NB4 (cell line): Measurements from ENCODE around the gene FOXD4L6.
"Not testable (repeated sequence)": the region's sequence is repeated elsewhere in the genome, so short reads cannot be mapped to it uniquely, and the experiment has no call there.

Experiments
- CTCF ChIP-seq: IDR thresholded peaks from one replicate; pipeline ENCODE4 v1.5.1; 2012; ENCODE audit warnings: low read depth, low read length
- MAX ChIP-seq: IDR thresholded peaks from 2 replicates; pipeline ENCODE4 v1.6.1; 2011; ENCODE audit warnings: low read depth, low read length
- MYC ChIP-seq: IDR thresholded peaks from 2 replicates; pipeline ENCODE4 v1.6.1; 2011; ENCODE audit warnings: low read depth, low read length
- POLR2A ChIP-seq: IDR thresholded peaks from 2 replicates; pipeline ENCODE4 v1.6.1; 2011; ENCODE audit warnings: mild to moderate bottlenecking; ENCODE audit not compliant: insufficient read length; ENCODE audit errors: extremely low read depth

DNA sequence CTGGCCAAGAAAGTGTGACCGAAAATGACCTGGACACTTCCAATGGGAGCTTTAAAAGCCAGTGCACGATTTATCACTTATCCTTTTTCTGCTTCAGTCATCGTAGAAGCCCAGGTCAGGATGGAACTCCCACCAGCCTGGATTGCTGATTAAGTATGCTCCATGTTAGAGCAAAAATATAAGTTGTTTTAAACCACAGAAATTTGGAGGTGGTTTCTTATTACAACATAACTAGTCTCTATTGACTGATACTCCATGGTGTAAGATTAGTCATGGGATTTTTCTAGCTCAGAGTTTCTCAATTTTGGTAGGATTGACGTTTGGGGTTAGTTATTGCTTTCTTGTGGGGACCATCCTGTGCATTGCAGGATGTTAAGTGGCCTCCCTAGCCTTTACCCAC, 29.7 kb downstream of the FOXD4L6 start:
- not testable (repeated sequence) for TF ChIP-seq CTCF, POLR2A, MYC, MAX
